ENCODE data around the gene NCKAP5.

Gene NCKAP5

DNA sequence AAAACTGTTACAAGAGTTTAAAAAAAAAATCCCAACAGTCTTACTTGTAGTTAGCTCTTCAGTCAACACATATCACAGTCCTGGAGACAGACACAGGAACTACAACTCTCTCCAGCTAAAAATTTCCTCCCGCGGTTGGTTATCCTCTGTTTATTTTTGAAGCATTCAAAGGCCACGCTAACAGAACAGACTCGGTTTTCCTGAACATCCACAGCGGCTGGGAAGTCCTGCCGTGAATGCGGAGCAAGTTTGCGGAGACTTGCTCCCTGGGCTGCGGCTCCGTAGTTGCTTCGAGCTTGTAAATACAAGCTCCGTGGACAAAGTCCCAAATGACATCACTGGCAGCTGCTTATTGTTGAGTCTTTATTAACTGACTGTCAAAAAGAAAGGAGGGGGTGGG is at the start of gene NCKAP5:
NCKAP5 (minus strand) TSS at position 292 of the 400 bp plus-strand sequence. CDS start 50,937 bp downstream, outside the sequence.
- no peak for DNase-seq (ENCODE audit: low read depth in 1 of 2, low spot score in 1 of 2)

DNA sequence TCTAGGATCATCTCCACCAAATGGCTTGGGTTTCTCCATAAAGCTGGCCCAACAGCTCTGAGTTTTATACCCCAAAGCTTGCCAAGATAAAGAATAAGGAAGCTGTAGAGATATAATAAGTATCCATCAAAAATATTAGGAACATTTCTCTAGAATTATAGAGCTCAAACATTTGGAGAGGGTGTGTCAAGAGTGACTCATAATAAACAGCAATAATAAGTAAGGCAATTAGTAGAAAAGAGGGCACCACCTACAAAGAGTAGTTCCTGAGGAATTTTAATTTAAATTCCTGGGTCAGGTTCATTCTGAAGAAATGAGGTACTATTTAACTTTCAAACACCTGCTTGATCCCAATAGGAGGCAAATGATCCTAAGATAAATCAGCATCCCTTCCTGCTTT is 41.4 kb upstream of the NCKAP5 start:
- no peak for DNase-seq (ENCODE audit: low read depth in 1 of 2, low spot score in 1 of 2)

DNA sequence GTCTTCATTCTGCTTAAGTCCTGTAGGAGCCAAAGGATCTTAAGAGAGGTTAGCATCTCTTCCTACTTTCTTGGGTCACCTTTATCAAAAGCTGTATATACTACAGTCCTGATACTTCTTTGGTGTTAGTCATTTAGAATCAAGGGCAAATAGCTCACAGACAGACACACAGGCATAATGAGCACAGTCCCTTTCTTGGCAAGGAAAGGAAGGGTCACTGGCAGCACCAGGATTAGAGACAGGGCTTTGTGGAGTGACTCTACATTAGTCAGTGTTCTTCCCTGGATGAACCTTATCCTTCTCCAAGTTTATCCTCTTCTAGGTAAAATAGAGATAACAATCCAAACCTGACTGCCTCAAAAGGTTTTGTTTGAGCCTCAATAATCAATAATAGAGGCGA is 40.0 kb upstream of the NCKAP5 start:
- DNase-seq (ENCODE audit: low read depth in 1 of 2, low spot score in 1 of 2): no peak

DNA sequence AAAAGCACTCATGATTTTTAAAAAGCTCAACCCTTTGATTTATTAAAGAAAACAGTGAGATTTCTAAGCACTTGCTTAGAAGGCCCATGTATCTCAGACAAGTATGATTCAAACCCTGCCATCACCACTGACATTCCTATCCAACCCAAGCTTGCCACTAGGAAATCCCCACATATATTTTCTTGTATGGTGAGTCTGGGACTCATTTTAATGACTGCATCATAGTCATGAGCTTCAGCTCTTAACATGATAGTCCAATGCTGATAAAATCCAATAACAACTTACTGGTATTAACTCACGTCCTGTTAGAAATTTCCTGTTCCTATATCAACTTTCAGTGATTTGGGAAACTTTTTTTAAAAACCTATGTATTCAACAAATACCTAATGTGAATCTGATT is 39.4 kb upstream of the NCKAP5 start:
- no peak for DNase-seq (ENCODE audit: low read depth in 1 of 2, low spot score in 1 of 2)

DNA sequence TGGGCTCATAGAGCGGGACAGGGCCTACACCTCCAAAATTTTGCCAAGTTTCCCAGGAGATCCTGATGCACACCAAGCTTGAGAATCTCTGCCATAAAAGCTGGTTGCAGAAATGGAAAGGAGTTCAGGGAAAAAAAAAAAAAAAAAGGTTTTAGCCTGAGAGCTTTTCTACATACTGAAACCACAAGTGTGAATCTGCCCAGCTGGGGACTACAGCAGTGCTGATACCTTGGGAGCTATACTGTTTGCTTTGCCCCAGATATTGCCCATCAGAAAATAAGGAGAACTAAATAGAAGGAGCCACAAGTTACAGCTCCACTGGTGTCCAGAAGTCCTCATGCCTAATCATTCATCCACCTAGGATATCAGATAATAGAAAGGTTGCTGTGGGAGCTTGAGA is 38.4 kb upstream of the NCKAP5 start:
- DNase-seq (ENCODE audit: low read depth in 1 of 2, low spot score in 1 of 2): no peak

DNA sequence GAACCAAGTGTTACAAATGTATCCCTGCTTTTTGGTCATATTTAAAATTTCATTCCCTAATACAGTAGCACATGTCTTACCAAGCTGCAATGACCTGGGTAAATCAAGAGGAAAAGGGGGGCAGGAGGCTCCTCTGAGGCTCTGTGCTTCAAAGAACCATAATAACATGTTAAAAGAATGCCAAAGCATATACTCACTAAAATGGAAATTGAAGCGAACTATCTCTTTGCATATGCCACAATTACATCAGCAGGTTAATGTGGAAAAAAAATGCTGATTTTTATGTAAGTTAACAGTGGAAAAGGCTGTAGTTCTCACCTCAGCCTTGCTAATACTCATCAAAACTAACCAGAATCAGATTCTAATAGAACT is 37.5 kb upstream of the NCKAP5 start:
- no peak for DNase-seq (ENCODE audit: low read depth in 1 of 2, low spot score in 1 of 2)

DNA sequence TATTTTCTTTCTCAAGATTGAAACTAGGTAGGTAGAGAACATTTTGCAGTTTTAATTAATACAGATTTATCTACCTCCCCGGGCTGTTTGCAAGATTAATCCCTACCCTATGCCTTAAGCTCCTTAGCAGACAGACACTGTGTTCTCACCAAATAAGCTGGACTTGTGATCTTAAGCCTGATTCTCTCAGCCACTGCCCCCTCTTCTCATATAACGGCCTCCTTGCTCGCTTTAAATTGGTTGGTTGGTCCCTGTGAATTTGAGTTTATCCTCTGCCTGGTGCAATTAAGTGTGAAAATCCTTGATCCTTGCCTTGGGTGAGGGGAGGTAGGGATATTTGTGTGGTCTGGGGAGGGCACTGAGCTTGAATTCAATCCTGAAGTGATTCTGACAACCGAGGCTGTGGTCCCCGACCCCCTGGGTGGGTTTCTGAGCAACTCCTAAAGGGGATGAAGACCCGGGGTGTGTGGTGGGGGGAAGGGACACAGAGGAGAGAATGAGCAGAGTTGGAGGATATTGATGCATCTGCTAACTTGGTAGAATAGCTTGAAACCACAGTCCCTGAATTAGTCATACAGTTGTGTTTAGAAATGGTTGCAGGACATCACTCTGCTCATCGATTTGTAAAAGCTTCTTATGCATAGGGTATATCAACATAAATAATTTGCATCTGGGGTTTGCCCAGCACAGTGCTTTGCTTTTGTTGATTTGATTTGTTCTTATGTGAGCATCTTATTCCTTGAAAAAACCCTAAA is 36.9 kb upstream of the NCKAP5 start:
- DNase-seq (ENCODE audit: low read depth in 1 of 2, low spot score in 1 of 2): no peak

DNA sequence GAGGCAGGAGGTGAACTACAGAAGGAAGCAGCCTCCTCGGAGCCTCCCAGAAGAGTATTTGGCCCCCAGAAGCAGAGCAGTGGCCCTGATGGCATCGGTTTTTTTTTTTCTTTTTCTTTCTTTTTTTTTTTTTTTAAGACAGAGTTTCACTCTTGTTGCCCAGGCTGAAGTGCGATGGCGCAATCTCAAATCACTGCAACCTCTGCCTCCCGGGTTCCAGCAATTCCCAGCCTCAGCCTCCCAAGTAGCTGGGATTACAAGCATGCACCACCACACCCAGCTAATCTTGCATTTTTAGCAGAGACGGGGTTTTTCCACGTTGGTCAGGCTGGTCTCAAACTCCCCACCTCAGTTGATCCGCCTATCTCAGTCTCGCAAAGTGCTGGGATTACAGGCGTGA is 34.8 kb upstream of the NCKAP5 start:
- no peak for DNase-seq (ENCODE audit: low read depth in 1 of 2, low spot score in 1 of 2)

DNA sequence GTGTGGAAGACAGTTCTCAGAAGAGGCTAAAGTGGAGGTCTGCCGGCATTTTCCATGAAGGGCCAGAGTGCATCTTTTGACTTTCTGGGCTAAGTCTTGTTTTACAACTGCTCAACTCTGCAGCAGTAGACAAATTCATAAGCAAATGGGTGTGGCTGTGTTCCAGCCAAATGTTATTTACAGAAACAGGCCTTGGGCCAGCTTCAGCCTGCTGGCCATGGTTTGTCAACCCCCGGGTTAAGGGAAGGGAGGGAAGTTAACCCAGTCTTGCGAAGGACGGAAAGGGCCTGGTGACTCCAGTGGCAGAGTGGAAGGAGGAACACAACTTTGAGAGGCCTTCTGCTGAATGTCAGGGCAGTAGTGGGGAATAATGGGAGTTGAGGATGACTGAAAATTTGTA is 34.3 kb upstream of the NCKAP5 start:
- no peak for DNase-seq (ENCODE audit: low read depth in 1 of 2, low spot score in 1 of 2)

DNA sequence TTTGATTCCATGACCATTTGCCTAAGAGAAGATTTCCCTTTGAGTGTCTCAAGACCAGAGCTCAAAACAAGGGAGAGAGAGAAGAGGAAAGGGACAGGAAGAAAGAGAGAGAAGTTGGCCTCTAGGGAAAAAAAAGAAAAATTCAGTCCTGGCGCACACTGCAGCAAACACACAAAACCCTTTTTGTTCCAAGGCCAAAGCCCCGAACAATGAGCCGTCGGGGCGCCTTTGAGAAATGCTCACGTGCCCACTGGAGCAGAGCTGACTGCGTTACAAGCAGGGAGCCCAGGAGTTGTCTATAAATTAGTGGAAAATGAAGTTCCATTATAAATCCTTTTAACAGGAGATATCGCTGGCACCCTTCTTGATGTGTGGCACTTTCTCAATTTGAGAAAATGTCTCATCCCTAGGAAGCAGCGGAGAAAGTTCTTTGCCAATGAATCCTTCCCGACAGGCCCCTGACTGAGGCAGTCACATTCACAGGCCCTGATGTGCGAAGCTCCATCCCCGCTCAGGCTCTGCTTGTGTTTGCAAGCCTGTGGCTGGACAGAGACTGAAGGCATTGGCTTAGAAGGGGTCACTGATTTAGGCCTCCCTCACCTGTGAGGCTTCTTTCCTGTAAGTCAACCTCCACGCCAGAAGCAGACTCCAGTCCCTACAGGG is 32.1 kb upstream of the NCKAP5 start:
- DNase-seq (ENCODE audit: low read depth in 1 of 2, low spot score in 1 of 2): no peak

DNA sequence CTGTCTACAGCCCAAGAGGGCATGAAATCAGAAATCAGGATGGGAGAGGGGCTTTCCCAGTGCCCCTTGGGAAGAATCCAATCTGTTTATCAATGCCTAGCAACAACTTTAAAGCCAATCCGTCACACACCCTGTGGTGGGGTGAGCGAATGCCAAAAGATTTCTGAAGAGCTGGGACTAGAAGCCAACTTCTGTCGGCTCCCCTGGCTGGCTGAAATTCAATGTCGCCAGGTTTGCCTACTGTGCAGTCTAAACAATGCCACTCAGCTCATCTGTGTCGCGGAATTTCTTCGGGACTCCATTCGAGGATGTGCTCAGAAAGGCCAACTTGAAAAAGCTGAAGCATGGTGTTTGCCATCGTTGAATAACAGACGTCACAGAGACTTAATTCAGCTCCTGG is 31.5 kb upstream of the NCKAP5 start:
- no peak for DNase-seq (ENCODE audit: low read depth in 1 of 2, low spot score in 1 of 2)

DNA sequence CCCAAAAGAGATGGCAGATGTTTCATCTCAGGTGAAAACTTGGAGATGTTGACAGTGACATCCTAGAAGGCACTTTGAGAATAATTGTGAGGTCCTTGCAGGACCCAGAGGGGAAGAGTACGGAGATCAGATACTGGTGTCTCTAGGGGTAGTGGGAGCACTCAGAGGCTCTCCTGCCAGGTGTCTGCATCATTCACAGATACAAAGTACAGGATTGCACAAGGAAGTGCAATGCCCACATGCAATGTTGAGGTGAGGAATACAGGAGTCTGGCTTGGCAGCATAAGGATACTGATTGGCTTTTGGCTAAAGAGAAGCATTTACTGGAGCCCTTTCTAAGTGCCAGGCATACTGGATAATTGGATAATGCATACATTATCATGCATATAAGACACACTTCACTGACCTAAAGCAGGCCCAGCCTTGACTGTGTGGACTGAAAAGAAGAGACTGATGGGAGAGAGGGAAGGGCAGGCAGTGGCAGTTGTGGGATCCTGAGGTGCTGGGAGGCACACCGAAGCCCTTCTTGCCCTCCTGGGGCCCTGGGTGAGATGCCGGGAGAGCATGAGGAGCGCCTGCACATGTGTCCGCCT is 31.0 kb upstream of the NCKAP5 start:
- DNase-seq (ENCODE audit: low read depth in 1 of 2, low spot score in 1 of 2): no peak

DNA sequence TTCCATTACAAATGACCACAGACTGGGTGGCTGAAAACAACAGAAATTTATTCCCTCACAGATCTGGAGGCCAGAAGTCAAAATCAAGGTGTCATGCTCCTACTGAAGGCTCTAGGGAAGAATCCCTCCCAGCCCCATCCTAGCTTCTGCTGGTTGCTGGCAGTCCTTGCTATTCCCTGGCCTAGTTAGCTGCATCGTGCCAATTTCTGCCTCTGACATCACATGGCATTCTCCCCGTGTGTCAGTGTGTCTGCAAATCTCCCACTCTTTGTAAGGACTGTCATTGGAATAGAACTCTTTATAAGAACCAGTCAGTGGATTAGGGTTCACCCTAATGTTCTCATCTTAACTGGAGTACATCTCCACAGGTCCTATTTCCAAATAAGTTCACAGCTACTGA is 30.5 kb upstream of the NCKAP5 start:
- no peak for DNase-seq (ENCODE audit: low read depth in 1 of 2, low spot score in 1 of 2)

DNA sequence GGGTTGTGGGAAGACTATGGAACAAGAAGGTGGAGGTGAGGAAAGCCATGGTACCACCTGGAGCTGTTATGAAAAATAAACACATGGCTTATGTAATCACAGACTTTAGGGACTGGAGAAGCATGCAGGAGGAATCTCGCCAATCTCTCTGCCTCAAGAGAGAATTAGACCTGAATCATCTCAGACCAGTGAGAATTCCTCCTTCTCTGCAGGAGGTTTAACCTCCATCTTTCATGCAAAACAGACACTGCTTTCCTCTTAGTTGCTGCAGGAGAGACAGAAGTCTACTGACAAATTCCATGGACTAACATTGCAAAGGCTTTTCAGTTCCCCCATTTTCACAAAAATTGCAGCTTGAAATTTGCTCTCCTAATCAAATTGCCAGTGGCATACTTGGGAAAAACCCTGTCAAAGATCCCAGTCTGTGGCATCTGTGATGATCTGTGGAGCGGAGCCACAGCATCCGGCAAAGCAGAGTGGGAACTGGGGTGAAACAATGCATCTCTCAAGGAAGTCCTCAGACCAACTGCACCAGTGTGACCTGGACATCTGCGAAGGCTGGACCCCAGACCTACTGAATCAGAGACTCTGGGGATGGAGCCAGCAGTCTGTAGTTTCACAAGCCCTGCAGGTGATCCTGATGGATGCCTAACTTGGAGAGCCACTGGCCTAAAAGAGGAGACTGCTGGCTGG is 28.6 kb upstream of the NCKAP5 start:
- no peak for DNase-seq (ENCODE audit: low read depth in 1 of 2, low spot score in 1 of 2)

DNA sequence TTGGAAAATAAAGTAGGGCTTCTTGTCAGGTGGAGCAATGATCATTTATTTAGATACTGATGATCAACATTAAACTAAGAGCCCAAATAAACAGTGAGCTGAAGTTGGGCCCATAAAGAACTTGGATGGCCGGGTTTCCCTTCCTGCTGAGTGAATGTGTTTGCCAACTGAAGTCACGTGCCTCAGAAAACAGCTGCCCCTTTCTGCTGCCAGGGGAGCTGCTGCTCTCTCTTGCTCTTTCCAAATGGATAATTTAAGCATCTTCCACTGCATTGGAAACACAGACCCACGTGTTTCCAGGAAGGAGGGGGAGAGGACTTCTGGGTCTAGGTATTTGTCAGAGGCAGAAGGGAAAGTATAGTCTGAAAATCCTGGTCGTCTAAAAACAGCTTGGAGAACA is 22.9 kb upstream of the NCKAP5 start:
- no peak for DNase-seq (ENCODE audit: low read depth in 1 of 2, low spot score in 1 of 2)

DNA sequence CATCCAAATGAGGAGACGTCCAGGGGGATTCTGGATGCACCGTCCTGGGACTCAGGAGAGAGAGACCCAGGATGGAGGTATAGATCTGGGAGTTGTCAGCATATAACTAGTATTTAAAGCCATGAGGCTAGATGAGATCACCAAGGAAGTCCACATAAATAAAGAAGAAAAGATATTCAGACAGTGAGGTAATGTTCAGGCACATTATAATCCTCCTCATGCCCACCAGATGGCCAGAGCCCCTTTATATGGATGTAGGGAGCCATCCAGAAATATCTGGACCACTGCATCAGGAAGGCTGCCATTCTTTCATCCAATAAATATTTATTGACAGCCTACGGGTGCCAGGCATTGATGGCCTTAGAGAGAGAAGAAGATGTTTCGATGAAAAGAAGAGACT is 21.2 kb upstream of the NCKAP5 start:
- DNase-seq (ENCODE audit: low read depth in 1 of 2, low spot score in 1 of 2): no peak

DNA sequence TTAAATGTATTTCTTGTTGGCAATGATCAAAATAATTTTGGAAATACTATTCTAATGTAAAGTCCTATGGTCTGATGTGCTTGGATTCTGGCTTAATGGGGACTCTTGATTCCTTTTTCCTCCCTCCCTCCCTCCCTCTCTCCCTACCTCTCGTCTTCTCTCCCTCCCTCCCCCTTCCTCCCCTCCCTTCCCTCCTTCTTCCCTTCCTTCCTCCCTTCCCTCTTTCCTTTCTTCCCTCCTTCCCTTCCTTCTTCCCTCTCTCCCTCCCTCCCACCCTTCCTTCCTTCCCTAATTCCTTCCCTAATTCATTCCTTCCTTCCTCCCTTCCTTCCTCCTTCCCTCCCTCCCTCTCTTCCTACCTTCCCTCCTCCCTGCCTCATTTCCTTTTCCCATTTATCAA is 19.9 kb upstream of the NCKAP5 start:
- no peak for DNase-seq (ENCODE audit: low read depth in 1 of 2, low spot score in 1 of 2)

DNA sequence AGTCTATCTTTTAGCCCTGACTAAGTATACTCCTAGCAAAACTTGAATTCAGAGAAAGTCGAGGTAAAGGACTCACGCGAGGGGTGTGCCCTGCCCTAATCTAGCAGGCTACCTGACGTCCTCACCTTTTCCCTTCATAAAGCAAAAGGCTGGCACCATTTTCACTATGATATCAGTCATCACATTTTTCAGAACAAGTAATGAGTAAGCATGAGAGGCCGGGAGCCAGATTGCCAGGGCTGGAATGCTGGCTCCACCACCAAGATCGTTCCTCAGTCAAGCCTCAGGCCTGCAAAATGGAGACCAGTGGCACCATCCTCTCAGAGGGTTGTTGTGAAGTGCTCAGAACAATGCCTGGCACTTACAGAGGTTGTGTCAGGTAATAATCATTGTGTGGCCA is 18.7 kb upstream of the NCKAP5 start:
- DNase-seq (ENCODE audit: low read depth in 1 of 2, low spot score in 1 of 2): no peak

DNA sequence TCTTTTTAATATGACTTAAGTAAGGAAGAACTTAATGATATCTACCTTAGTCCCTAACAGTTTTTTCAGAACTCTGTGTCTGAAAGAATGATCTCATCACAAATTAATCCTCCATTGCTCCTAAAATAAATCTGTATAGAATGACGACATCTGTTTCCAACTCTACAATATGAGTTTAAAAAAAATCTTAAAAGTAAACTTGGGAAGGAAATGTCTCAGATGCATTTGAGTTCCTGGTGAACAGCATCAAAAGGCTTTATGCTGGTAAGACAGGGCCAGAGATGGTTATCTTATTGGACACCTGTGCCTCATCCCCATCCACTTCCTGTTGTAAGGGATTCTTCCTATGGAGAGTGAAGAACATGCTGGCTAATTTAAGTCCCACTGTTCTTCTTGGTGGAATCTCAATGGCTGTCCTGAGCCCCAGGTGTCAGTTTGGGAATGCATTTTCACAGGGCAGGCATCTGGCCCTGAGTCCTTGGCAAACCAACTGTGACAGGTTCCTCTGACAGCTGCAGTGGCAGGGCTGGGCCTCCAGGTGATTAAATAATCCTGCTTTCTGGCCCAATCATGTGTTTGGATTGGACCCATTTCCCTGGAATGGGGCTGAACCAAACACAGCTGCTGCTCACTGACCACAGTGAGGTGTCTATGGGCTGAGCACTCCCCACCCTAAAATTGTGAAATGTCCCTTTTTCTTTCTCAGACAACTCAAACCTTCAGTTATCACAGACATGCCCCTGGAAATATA is 12.9 kb upstream of the NCKAP5 start:
- no peak for DNase-seq (ENCODE audit: low read depth in 1 of 2, low spot score in 1 of 2)

DNA sequence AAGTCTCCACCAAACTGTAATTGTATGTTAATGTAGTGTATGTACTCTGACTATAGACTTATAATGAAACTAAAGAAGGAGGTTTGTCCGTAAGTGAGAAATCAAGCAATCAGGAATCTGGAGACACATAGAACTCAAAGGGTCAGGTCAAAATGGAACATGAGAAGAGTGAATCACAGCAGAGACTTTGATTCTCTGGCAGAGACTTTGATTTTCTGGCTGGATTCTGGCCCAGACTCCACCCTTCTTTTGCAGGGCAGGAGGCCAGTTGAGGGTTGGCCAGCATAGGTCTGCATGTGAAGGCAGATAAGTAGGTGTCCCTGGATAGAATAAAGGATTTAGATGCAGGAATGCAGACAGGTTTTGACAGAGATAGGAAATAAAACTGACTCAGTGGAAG is 11.0 kb upstream of the NCKAP5 start:
- DNase-seq (ENCODE audit: low read depth in 1 of 2, low spot score in 1 of 2): no peak

DNA sequence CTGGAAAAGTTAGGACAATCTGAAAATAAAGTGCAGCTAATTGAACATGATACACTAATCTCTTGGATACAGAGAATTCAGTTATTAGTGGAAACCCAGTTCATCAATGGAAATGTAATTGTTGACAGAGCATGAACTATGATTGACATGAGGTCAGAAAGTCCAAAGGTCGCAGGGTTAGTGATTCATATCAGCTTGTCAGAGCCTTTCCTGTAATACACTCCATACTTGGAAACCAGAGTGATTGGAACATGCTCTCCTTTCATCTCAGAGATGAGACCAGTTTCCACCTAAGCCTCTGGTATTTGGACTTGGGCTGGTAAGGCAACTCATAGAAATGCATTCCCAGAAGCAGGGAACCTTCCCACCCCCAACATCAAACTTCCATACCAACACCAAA is 8.5 kb upstream of the NCKAP5 start:
- DNase-seq (ENCODE audit: low read depth in 1 of 2, low spot score in 1 of 2): no peak

Data from stimulated activated CD4-positive, alpha-beta T cell treated with anti-CD3 and anti-CD28 coated beads, Interleukin-15, amount 100 ng/mL, for 1 hour (primary cell).